Testis (tissue), 2 donors: Measurements from ENCODE around the gene CTPS2.

Source experiments
- POLR2A ChIP-seq: fragments of 450-650 bp; IDR thresholded peaks from one replicate; pipeline ENCODE4 v1.6.1; 2017; ENCODE audit warnings: antibody characterized with exemption, mild to moderate bottlenecking, moderate library complexity
- TF ChIP-seq, protein P1 (sequence below), 3 experiments: fragments of 450-650 bp in 2 of 3; fragments of 200-600 bp in 1 of 3; sonication (generic) in 1 of 3; IDR thresholded peaks; one replicate each; pipeline ENCODE4 v1.5.1; 2016 to 2019; ENCODE audit warnings: antibody characterized with exemption in 3 of 3, mild to moderate bottlenecking in 2 of 3, moderate library complexity in 1 of 3

DNA sequence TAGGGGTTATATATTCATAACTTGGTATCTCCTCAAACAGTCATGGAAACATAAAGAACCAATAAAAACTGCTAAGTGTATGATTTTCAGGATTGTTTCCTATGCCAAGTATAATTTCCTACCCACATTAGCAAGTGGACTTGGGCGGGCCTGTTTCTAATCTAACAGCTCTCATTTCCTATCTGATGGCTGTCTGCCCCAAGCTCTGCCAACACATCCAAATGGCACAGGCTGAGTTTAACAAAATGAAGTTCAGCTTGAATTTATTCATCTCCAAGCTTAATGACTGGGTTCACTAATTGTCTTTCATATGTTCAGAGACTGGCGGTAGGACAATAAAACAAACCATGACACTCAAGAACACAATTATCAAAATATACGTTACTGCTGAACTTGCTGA lies 118.0 kb downstream of the CTPS2 start:
- TF ChIP-seq, protein P1, sequence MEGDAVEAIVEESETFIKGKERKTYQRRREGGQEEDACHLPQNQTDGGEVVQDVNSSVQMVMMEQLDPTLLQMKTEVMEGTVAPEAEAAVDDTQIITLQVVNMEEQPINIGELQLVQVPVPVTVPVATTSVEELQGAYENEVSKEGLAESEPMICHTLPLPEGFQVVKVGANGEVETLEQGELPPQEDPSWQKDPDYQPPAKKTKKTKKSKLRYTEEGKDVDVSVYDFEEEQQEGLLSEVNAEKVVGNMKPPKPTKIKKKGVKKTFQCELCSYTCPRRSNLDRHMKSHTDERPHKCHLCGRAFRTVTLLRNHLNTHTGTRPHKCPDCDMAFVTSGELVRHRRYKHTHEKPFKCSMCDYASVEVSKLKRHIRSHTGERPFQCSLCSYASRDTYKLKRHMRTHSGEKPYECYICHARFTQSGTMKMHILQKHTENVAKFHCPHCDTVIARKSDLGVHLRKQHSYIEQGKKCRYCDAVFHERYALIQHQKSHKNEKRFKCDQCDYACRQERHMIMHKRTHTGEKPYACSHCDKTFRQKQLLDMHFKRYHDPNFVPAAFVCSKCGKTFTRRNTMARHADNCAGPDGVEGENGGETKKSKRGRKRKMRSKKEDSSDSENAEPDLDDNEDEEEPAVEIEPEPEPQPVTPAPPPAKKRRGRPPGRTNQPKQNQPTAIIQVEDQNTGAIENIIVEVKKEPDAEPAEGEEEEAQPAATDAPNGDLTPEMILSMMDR (IDR thresholded peaks at IDR 0.05): no peak
- no peak for TF ChIP-seq POLR2A
